Esophagus muscularis mucosa (tissue), 3 donors: Measurements from ENCODE around the gene CUBN.

ENCODE experiments used
- CTCF ChIP-seq, 3 experiments: fragments of 200-600 bp in 2 of 3; fragments of 450-650 bp in 1 of 3; sonication (generic) in 2 of 3; IDR thresholded peaks; one replicate each; pipeline ENCODE4 v1.5.1; 2017 to 2019; ENCODE audit warnings: antibody characterized with exemption in 3 of 3, mild to moderate bottlenecking in 2 of 3, moderate library complexity in 1 of 3
- POLR2A ChIP-seq: fragments of 450-650 bp; IDR thresholded peaks from one replicate; pipeline ENCODE4 v1.6.1; 2017; ENCODE audit warnings: antibody characterized with exemption, moderate library complexity, mild to moderate bottlenecking, low read depth
- POLR2AphosphoS5 ChIP-seq, 2 donors: sonication (generic); formaldehyde crosslinking; IDR thresholded peaks; one replicate each; pipeline ENCODE4 v1.6.1; 2017; ENCODE audit warnings: antibody characterized with exemption in 2 of 2

GRCh38 chr10:16942381-16943078 lies 187.1 kb downstream of the CUBN start:
- TF ChIP-seq CTCF (IDR thresholded peaks at IDR 0.05) (no peak), POLR2A (no peak), POLR2AphosphoS5 (IDR thresholded peaks at IDR 0.05) (no peak)
